Breast epithelium (tissue), 3 donors: ENCODE measurements around the gene CTNNA2.

Experiments
- CTCF ChIP-seq, 3 donors: fragments of 450-650 bp; IDR thresholded peaks; one replicate each; pipeline ENCODE4 v1.5.1; 2016 to 2017; ENCODE audit warnings: antibody characterized with exemption in 3 of 3, mild to moderate bottlenecking in 3 of 3, moderate library complexity in 3 of 3
- POLR2A ChIP-seq: fragments of 450-650 bp; IDR thresholded peaks from one replicate; pipeline ENCODE4 v1.6.1; 2016; ENCODE audit warnings: antibody characterized with exemption, mild to moderate bottlenecking, moderate library complexity

- TF ChIP-seq CTCF (IDR thresholded peaks at IDR 0.05) (no peak), POLR2A (no peak)
Observed at GRCh38 chr2:79576451-79576850, 63.6 kb downstream of the CTNNA2 start.
